HepG2 (cell line): ENCODE data around the gene NFATC1. TPM values are rescaled to one million over a fixed set of nuclear protein-coding genes. Genes with fewer than 3 reads are reported as not detected.

Experiments
- ATAC-seq: fragments of 200-7000 bp; cut with Tn5 transposase; 3 replicates; pipeline ENCODE4 v1.9.1; 2020; ENCODE audit warnings: mild to moderate bottlenecking, moderate library complexity
- BruUV-seq: library from RNA; stranded (reverse); fragments of 400-500 nt; replicated peaks from 2 replicates; lab custom pipeline; 2021; lab: Mats Ljungman, UMichigan
- CTCF ChIA-PET: fragments of 300-600 bp; formaldehyde crosslinking; extraction: SDS; loops from one replicate; lab custom pipeline; 2021; ENCODE audit warnings: low total read pairs, inconsistent platforms, low intra/inter-chr PET ratio; lab: Yijun Ruan, JAX
- POLR2A ChIA-PET: fragments of 350-600 bp; sonication (Branson Sonifier 250); formaldehyde crosslinking; loops from one replicate; lab custom pipeline; 2020; ENCODE audit warnings: antibody characterized with exemption, inconsistent platforms; lab: Yijun Ruan, JAX
- DNase-seq: peaks from one replicate; pipeline ENCODE4 v3.0.0-alpha.2; 2015; ENCODE audit warnings: low spot score
- FAIRE-seq: peaks from 3 replicates; lab custom pipeline; 2011; peaks lifted over from hg19 to GRCh38; lab: Jason Lieb, UNC
- H2AFZ ChIP-seq: one replicate; pipeline ENCODE4 v1.6.1; 2011; ENCODE audit warnings: low read length, inconsistent platforms
- H3K27ac ChIP-seq: fragments of 300-600 bp; 3 replicates; pipeline ENCODE4 v1.8.0; 2011; ENCODE audit warnings: mixed run types, mild to moderate bottlenecking, mixed read lengths, low read length, inconsistent platforms; ENCODE audit not compliant: insufficient read depth; ENCODE audit errors: extremely low read length
- H3K27me3 ChIP-seq, 2 experiments: fragments of 200-600 bp in 1 of 2; 2 replicates in 1 of 2; 3 replicates in 1 of 2; pipeline versions ENCODE4 v1.6.0 to v1.8.0; 2011; ENCODE audit warnings: low read length in 2 of 2, mild to moderate bottlenecking in 2 of 2, moderate library complexity in 2 of 2, inconsistent platforms in 1 of 2; ENCODE audit not compliant: insufficient read depth in 2 of 2, control insufficient read depth in 1 of 2
- H3K36me3 ChIP-seq, 2 experiments: fragments of 200-600 bp in 1 of 2; replicated peaks in 1 of 2; 2 replicates in 1 of 2; 3 replicates in 1 of 2; pipeline versions ENCODE4 v1.5.1 to v1.8.0; 2011; ENCODE audit warnings: low read length in 2 of 2, inconsistent platforms in 1 of 2; ENCODE audit not compliant: insufficient read depth in 2 of 2, control insufficient read depth in 1 of 2
- H3K4me1 ChIP-seq: 2 replicates; pipeline ENCODE4 v1.5.1; 2012; ENCODE audit warnings: low read length, inconsistent platforms; ENCODE audit not compliant: insufficient read depth
- H3K4me2 ChIP-seq: 2 replicates; pipeline ENCODE4 v1.6.0; 2011; ENCODE audit warnings: low read depth, low read length, inconsistent platforms
- H3K4me3 ChIP-seq, 3 experiments: fragments of 200-600 bp in 1 of 3; sonication (generic), shearing (Covaris generic) in 1 of 3; replicated peaks in 1 of 3; 2 replicates each; pipeline ENCODE4 v1.5.1; 2011 to 2016; ENCODE audit warnings: low read length in 3 of 3, inconsistent platforms in 2 of 3, low read depth in 2 of 3, mild to moderate bottlenecking in 2 of 3, control low read depth in 1 of 3, mixed read lengths in 1 of 3; ENCODE audit not compliant: insufficient read depth in 1 of 3
- H3K79me2 ChIP-seq: one replicate; pipeline ENCODE4 v1.6.1; 2011; ENCODE audit warnings: low read length, inconsistent platforms; ENCODE audit not compliant: insufficient read depth
- H3K9ac ChIP-seq: 2 replicates; pipeline ENCODE4 v1.6.0; 2011; ENCODE audit warnings: mild to moderate bottlenecking, low read depth, low read length, inconsistent platforms; ENCODE audit not compliant: insufficient read depth
- H3K9me3 ChIP-seq: 2 replicates; pipeline ENCODE4 v1.5.1; 2012; ENCODE audit warnings: mild to moderate bottlenecking, low read length
- H4K20me1 ChIP-seq: 2 replicates; pipeline ENCODE4 v1.6.0; 2011; ENCODE audit warnings: inconsistent platforms, mild to moderate bottlenecking, low read length, moderate library complexity; ENCODE audit not compliant: insufficient read depth
- ARID3A ChIP-seq: IDR thresholded peaks from 2 replicates; pipeline ENCODE4 v1.6.1; 2012; ENCODE audit warnings: low read depth, low read length, improper control_type of control experiment
- DBP ChIP-seq: sonication (generic); formaldehyde crosslinking; IDR thresholded peaks from 2 replicates; pipeline ENCODE4 v1.4.0; 2020; ENCODE audit warnings: missing genetic modification reagents; ENCODE audit errors: not compliant biosample characterization
- MYNN ChIP-seq: sonication (generic); formaldehyde crosslinking; IDR thresholded peaks from 2 replicates; pipeline ENCODE4 v1.4.0; 2020; ENCODE audit warnings: mild to moderate bottlenecking, low read depth, missing genetic modification reagents
- PHF5A ChIP-seq: IDR thresholded peaks from one replicate; pipeline ENCODE4 v1.6.1; 2018; ENCODE audit warnings: low read depth, missing genetic modification reagents; ENCODE audit not compliant: unreplicated experiment
- RAD21 ChIP-seq: fragments of 450-650 bp; formaldehyde crosslinking; IDR thresholded peaks from 2 replicates; pipeline ENCODE4 v1.5.0; 2020; ENCODE audit warnings: mild to moderate bottlenecking
- SIN3A ChIP-seq: IDR thresholded peaks from 2 replicates; pipeline ENCODE4 v1.6.1; 2011; ENCODE audit warnings: low read depth, mild to moderate bottlenecking, control low read depth, low read length, borderline replicate concordance
- SMARCC2 ChIP-seq: fragments of 450-650 bp; IDR thresholded peaks from 2 replicates; pipeline ENCODE4 v1.6.1; 2017; ENCODE audit warnings: antibody characterized with exemption, mild to moderate bottlenecking
- STAG1 ChIP-seq: sonication (generic); formaldehyde crosslinking; IDR thresholded peaks from 2 replicates; pipeline ENCODE4 v1.4.0; 2020; ENCODE audit warnings: missing genetic modification reagents
- TARDBP ChIP-seq: sonication (generic); formaldehyde crosslinking; IDR thresholded peaks from 2 replicates; pipeline ENCODE4 v1.8.0; 2022; ENCODE audit warnings: mild to moderate bottlenecking, missing genetic modification reagents
- TEAD3 ChIP-seq: optimal IDR thresholded peaks from 2 replicates; pipeline ENCODE3; 2016; ENCODE audit warnings: borderline replicate concordance
- TOPORS ChIP-seq: sonication (generic); formaldehyde crosslinking; IDR thresholded peaks from 2 replicates; pipeline ENCODE4 v1.8.0; 2023; ENCODE audit warnings: mild to moderate bottlenecking, missing genetic modification reagents
- ZBED4 ChIP-seq: sonication (generic); formaldehyde crosslinking; IDR thresholded peaks from 2 replicates; pipeline ENCODE4 v1.4.0; 2020; ENCODE audit warnings: missing genetic modification reagents, borderline replicate concordance
- ZNF280B ChIP-seq: sonication (generic); formaldehyde crosslinking; IDR thresholded peaks from 2 replicates; pipeline ENCODE4 v1.5.0; 2020; ENCODE audit warnings: missing genetic modification reagents, mild to moderate bottlenecking, borderline replicate concordance
- ZNF33B ChIP-seq: sonication (generic); formaldehyde crosslinking; IDR thresholded peaks from 2 replicates; pipeline ENCODE4 v1.5.1; 2020; ENCODE audit warnings: mild to moderate bottlenecking, missing genetic modification reagents
- ZNF598 ChIP-seq: sonication (generic); formaldehyde crosslinking; IDR thresholded peaks from 2 replicates; pipeline ENCODE4 v1.5.1; 2020; ENCODE audit warnings: mild to moderate bottlenecking, missing genetic modification reagents, borderline replicate concordance
- ZNF891 ChIP-seq: sonication (generic); formaldehyde crosslinking; IDR thresholded peaks from 2 replicates; pipeline ENCODE4 v1.5.0; 2020; ENCODE audit warnings: mild to moderate bottlenecking, missing genetic modification reagents
- WGBS: methylation state at CpG from one replicate; pipeline ENCODE4 v1.1.6; 2017; ENCODE audit warnings: low lambda C conversion rate; 5-methylcytosine and 5-hydroxymethylcytosine counted together
- in situ Hi-C: cut with HindIII; loops from 2 replicates; pipeline ENCODE4 v1.10.0; 2017; ENCODE audit warnings: low pct_unique_long_range_greater_than_20kb; ENCODE audit not compliant: extremely low pct_ligation_motif_present
- intact Hi-C: fragments of 100-400 bp; cut with micrococcal nuclease; formaldehyde crosslinking; loops from one replicate; pipeline ENCODE4 v1.10.0; 2022; ENCODE audit not compliant: unreplicated experiment
- polyA plus RNA-seq, 8 experiments: library from polyadenylated mRNA; depleted of rRNA in 3 of 8; stranded (reverse) in 7 of 8; unstranded in 1 of 8; fragments of >200 nt; fragmentation: Illumina TruSeq in 4 of 8; extraction: Trizol in 4 of 8; gene quantifications; 2 replicates each; pipeline versions ENCODE4 v1.2.1 to v1.2.3, GENCODE V29; 2011 to 2016; ENCODE audit warnings: low read depth in 4 of 8, missing spikeins in 1 of 8, mixed read lengths in 1 of 8; ENCODE audit not compliant: insufficient read depth in 1 of 8
- total RNA-seq, 5 experiments: library from RNA; depleted of rRNA; stranded (reverse); fragments of >200 nt; fragmentation: Illumina TruSeq; extraction: Trizol; gene quantifications; 2 replicates each; pipeline ENCODE4 v1.2.3, GENCODE V29; 2016; ENCODE audit warnings: low read depth in 1 of 5

NFATC1 gene
- total and polyA plus RNA-seq, 2 of the 13 experiments (the other 11 are each of a cell fraction or from before 2014, with no cell fraction given) = not detected

GRCh38 chr18:79528846-79529245 lies 133.1 kb downstream of the NFATC1 start:
- WGBS = 2% methylated on average over 19 of the region's 26 CpGs
- DNase-seq (peak; percentile 36), FAIRE-seq (peak; percentile 67), ATAC-seq (peak; percentile 84)
- no peak overlapping the region for H2AFZ ChIP-seq
- no peaks in the 10 kb centered on the region for H4K20me1 ChIP-seq
- no peak overlapping the region for H3K4me3 ChIP-seq
- in situ Hi-C loops (no loop called here), intact Hi-C loops (loop anchor here (1.0 kb wide), 2 partner anchors 115 to 148 kb away; no protein-coding TSS in a partner anchor)
- ChIA-PET CTCF (interaction anchor here (1.1 to 1.7 kb wide), 2 partner anchors 148 to 150 kb away, joined by 4 to 17 read pairs; no protein-coding TSS in a partner anchor), POLR2A (no interaction called here)
- H3K4me2 ChIP-seq = no peak overlapping the region
- H3K9ac ChIP-seq = no peak overlapping the region
- peaks cover 9 to 76% of the 10 kb centered on the region in 2 experiments for H3K27me3 ChIP-seq
- no peak overlapping the region for H3K27ac ChIP-seq
- H3K4me1 ChIP-seq = no peaks in the 10 kb centered on the region
- H3K36me3 ChIP-seq = no peaks in the 10 kb centered on the region
- H3K9me3 ChIP-seq = no peaks in the 10 kb centered on the region
- no TSS peak for BruUV-seq
- H3K79me2 ChIP-seq = no peaks in the 10 kb centered on the region
- no peak for TF ChIP-seq SIN3A
- TF ChIP-seq ARID3A = no peak
- TF ChIP-seq ZBED4 (CRISPR knock-in tag) = no peak
- peak; percentile 83 for TF ChIP-seq STAG1 (CRISPR knock-in tag)
- TF ChIP-seq ZNF280B (CRISPR knock-in tag) = no peak
- no peak for TF ChIP-seq ZNF891
- no peak for TF ChIP-seq TEAD3 (CRISPR knock-in tag)
- TF ChIP-seq TOPORS (CRISPR knock-in tag) = no peak
- no peak for TF ChIP-seq TARDBP (CRISPR knock-in tag)
- no peak for TF ChIP-seq ZNF598
- no peak for TF ChIP-seq DBP (CRISPR knock-in tag)
- no peak for TF ChIP-seq ZNF33B (CRISPR knock-in tag)
- peak; percentile 47; the same call in 1 of the 2 replicates for TF ChIP-seq RAD21
- TF ChIP-seq MYNN (CRISPR knock-in tag) = no peak
- TF ChIP-seq PHF5A (CRISPR knock-in tag) = no peak
- no peak for TF ChIP-seq SMARCC2
